Peyer's patch (tissue), 4 donors: ENCODE results near the gene SLC17A6. TPM values are rescaled to one million over a fixed set of nuclear protein-coding genes. Genes with fewer than 3 reads are reported as not detected.

Source experiments
- DNase-seq, 3 donors: peaks; one replicate each; pipeline ENCODE4 v3.0.0-alpha.2; 2017 to 2019
- H3K27ac ChIP-seq, 4 donors: fragments of 200-600 bp; sonication (generic); one replicate each; pipeline ENCODE4 v1.5.1; 2016 to 2019
- H3K27me3 ChIP-seq, 2 donors: fragments of 200-600 bp; sonication (generic); one replicate each; pipeline ENCODE4 v1.5.1; 2019
- H3K36me3 ChIP-seq, 3 donors: fragments of 200-600 bp; sonication (generic); one replicate each; pipeline ENCODE4 v1.5.1; 2016 to 2019
- H3K4me1 ChIP-seq, 4 donors: fragments of 200-600 bp; sonication (generic); one replicate each; pipeline ENCODE4 v1.5.1; 2016 to 2019
- H3K4me3 ChIP-seq, 4 donors: fragments of 200-600 bp; sonication (generic); 1 replicate in 3 of 4; 2 replicates in 1 of 4; pipeline ENCODE4 v1.5.1; 2016 to 2019; ENCODE audit warnings: mild to moderate bottlenecking in 1 of 4
- H3K9me3 ChIP-seq, 4 donors: fragments of 200-600 bp; sonication (generic); one replicate each; pipeline ENCODE4 v1.5.1; 2016 to 2019; ENCODE audit warnings: mild to moderate bottlenecking in 1 of 4
- POLR2A ChIP-seq, 2 donors: fragments of 450-650 bp; IDR thresholded peaks; one replicate each; pipeline ENCODE4 v1.5.1; 2017; ENCODE audit warnings: antibody characterized with exemption in 2 of 2, mild to moderate bottlenecking in 2 of 2, moderate library complexity in 2 of 2
- total RNA-seq, 4 donors: library from RNA; depleted of rRNA; stranded (reverse); fragments of >200 nt; gene quantifications; one replicate each; pipeline ENCODE4 v1.1.0, GENCODE V29; 2016
- TF ChIP-seq, protein P1 (sequence below), 6 experiments: fragments of 450-650 bp in 4 of 6; fragments of 200-600 bp in 2 of 6; sonication (generic) in 1 of 6; IDR thresholded peaks; one replicate each; pipeline ENCODE4 v1.5.1; 2017 to 2019; ENCODE audit warnings: antibody characterized with exemption in 6 of 6, mild to moderate bottlenecking in 3 of 6, moderate library complexity in 1 of 6

Gene SLC17A6
- total RNA-seq = not detected

DNA sequence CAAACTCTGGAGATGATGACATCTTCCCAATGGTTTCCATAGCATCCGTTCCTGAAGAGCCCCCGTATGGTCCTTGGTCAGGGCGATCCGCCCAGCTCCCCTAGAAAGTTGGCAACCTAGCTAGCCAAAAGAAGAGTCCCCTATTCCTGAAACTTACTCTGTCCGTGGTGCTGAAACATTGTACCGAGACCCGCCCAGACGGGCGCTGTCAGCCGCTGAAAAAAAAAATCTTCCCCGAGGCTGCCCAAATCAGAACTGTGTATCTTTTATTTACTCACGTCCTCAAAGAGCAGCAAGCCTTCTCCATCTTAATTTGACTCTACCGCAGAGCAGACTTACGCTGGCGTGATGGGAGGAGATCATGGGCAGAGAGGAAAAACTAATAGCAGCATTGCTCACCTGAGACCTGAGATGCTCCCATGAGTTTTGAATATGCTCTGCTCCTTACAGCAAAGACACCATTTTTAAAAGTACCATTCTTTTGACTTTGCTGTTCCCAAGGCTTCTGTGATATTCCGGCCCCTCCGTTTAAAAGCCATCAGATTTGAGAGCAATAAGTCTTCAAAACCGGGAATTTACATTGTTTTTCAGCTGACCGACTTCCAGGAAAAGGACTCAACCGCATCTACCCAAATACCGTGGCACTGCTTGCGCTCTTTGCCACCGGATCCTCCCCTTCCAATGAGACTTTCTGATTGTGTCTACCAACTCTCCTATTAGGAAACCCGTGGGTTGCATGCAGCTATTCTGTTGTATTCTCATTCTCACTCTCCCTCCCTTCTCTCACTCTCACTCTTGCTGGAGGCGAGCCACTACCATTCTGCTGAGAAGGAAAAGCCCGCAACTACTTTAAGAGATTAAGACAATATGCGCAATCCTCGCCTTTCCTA is at the start of gene SLC17A6:
SLC17A6 (plus strand) TSS at position 786 of the 890 bp plus-strand sequence. CDS start 153 bp downstream, outside the sequence.
- H3K4me3 ChIP-seq = no peak within 1 kb of the TSS
- TF ChIP-seq, protein P1, sequence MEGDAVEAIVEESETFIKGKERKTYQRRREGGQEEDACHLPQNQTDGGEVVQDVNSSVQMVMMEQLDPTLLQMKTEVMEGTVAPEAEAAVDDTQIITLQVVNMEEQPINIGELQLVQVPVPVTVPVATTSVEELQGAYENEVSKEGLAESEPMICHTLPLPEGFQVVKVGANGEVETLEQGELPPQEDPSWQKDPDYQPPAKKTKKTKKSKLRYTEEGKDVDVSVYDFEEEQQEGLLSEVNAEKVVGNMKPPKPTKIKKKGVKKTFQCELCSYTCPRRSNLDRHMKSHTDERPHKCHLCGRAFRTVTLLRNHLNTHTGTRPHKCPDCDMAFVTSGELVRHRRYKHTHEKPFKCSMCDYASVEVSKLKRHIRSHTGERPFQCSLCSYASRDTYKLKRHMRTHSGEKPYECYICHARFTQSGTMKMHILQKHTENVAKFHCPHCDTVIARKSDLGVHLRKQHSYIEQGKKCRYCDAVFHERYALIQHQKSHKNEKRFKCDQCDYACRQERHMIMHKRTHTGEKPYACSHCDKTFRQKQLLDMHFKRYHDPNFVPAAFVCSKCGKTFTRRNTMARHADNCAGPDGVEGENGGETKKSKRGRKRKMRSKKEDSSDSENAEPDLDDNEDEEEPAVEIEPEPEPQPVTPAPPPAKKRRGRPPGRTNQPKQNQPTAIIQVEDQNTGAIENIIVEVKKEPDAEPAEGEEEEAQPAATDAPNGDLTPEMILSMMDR (IDR thresholded peaks at IDR 0.05) = no peak
- TF ChIP-seq POLR2A (IDR thresholded peaks at IDR 0.05) = no peak
- no peaks in the 10 kb centered on the region for H3K9me3 ChIP-seq
- no peaks in the 10 kb centered on the region for H3K4me1 ChIP-seq
- no peak for DNase-seq
- H3K27me3 ChIP-seq = peaks cover 0 to 26% of the 10 kb centered on the region in 2 donors
- no peaks in the 10 kb centered on the region for H3K36me3 ChIP-seq
- no peak within 1 kb of the TSS for H3K27ac ChIP-seq

DNA sequence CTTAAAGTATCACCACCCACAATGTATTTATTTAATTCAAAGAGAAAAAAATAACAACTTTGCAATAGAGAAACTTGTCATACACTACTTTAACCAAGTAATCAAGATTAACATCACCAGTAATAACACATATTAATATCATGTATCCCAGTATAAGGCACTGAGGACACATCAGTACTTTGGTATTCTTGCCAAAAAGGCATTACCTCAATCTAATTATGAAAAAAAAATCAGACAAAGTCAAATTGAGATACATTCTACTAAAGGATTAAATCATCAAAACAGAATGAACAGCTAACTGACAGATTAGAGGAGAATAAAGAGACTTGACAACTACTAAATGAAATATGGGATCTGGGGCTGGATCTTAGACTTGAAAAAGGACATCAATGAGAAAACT is 35.8 kb upstream of the SLC17A6 start:
- no peak overlapping the region for H3K4me3 ChIP-seq
- DNase-seq = no peak
- no peaks in the 10 kb centered on the region for H3K36me3 ChIP-seq
- H3K27me3 ChIP-seq = no peaks in the 10 kb centered on the region
- H3K27ac ChIP-seq = no peak overlapping the region
- no peaks in the 10 kb centered on the region for H3K9me3 ChIP-seq
- H3K4me1 ChIP-seq = no peaks in the 10 kb centered on the region
- TF ChIP-seq POLR2A (IDR thresholded peaks at IDR 0.05) = no peak
- TF ChIP-seq, protein P1 (IDR thresholded peaks at IDR 0.05) = no peak

DNA sequence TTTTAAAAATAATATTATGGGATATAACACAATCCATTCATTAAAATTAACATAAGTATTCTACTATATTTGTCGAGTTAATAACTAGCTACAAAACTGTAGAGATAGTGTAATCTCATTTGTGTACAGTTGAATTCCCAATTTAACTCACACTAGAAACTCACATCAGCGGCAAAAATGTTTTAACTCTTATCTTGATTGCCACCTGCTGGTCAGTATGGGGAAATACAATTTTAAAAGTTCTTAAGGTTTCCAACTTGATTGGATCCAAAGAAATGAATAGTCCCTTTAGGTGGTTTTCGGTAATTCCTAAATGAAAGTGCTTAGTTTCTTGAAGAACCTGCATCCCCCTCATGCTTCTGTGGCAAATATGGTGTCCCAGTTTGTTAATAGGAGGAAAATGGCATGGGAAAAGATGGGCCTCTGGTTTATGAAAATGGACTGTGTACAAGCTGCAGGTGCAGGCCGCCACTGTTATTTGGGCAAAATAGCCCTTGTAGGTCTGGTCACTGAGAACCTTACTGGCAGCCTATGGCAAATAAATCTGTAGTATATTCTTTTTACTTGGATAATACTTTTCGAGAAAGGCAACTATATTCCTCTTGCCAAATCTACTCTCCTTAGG is 33.7 kb upstream of the SLC17A6 start:
- H3K4me3 ChIP-seq = no peak overlapping the region
- TF ChIP-seq, protein P1 (IDR thresholded peaks at IDR 0.05) = peak in 5 of 6 experiments; percentile 12 to 74 (median 63)
- TF ChIP-seq POLR2A (IDR thresholded peaks at IDR 0.05) = no peak
- no peak for DNase-seq
- no peaks in the 10 kb centered on the region for H3K36me3 ChIP-seq
- no peaks in the 10 kb centered on the region for H3K9me3 ChIP-seq
- H3K27ac ChIP-seq = no peak overlapping the region
- H3K4me1 ChIP-seq = no peaks in the 10 kb centered on the region
- H3K27me3 ChIP-seq = no peaks in the 10 kb centered on the region

DNA sequence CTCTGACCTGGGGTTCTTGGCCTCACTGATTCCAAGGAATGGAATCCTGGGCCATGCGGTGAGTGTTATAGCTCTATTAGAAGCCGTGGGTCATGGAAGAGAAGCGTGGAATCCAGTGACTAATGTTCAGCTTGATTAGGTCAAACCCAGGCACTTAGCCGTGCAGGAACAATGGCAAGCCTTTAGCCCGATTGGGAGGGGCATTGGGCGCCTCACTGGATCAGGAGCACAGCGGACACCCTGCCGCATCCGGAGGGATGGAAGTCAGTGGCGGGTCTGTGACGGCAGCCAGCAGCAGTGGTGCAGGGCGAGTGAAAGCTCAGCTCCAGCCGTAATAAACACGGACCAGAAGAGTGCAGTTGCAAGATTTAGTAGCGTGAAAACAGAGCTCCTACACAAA is 20.5 kb upstream of the SLC17A6 start:
- Histone ChIP-seq H3K27ac (no peak overlapping the region), H3K4me3 (no peak overlapping the region), H3K9me3 (no peaks in the 10 kb centered on the region), H3K4me1 (no peaks in the 10 kb centered on the region), H3K36me3 (no peaks in the 10 kb centered on the region), H3K27me3 (no peaks in the 10 kb centered on the region)
- DNase-seq = no peak
- TF ChIP-seq POLR2A (IDR thresholded peaks at IDR 0.05) = no peak
- TF ChIP-seq, protein P1 (IDR thresholded peaks at IDR 0.05) = no peak

DNA sequence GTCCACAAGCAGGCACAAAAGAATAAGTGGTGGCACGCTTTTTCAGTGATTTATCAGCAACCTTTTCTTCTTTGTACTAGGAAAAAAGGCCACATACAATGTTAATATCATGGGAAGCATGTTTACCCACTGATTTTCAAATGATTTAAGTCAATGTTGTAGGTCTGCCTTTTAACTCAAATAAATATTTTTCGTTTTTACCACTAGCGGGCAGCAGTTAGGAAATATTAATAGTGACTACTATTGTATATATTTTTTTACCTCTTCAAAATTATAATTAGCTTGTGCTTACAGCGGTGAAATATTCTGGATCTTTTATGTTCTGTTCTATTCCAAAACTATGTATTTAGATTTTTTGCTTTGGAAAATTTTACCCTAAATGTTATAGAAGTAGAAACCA is 6.4 kb upstream of the SLC17A6 start:
- DNase-seq = no peak
- Histone ChIP-seq H3K27ac (no peak overlapping the region), H3K4me3 (no peak overlapping the region), H3K36me3 (no peaks in the 10 kb centered on the region), H3K9me3 (no peaks in the 10 kb centered on the region), H3K27me3 (no peaks in the 10 kb centered on the region), H3K4me1 (no peaks in the 10 kb centered on the region)
- TF ChIP-seq POLR2A (IDR thresholded peaks at IDR 0.05) = no peak
- TF ChIP-seq, protein P1 (IDR thresholded peaks at IDR 0.05) = no peak
